KOPT-K1 (cell line): Measurements from ENCODE around the gene HDGF.

Experiments
- H3K27ac ChIP-seq: fragments of 200-600 bp; sonication (generic); 2 replicates; pipeline ENCODE4 v1.5.1; 2016; ENCODE audit warnings: antibody characterized with exemption, mild to moderate bottlenecking, low read depth, low read length; ENCODE audit not compliant: poor library complexity, severe bottlenecking
- H3K36me3 ChIP-seq: fragments of 200-600 bp; sonication (generic); 2 replicates; pipeline ENCODE4 v1.5.1; 2017; ENCODE audit warnings: antibody characterized with exemption, mild to moderate bottlenecking, low read length, moderate library complexity; ENCODE audit not compliant: insufficient read depth
- H3K9me3 ChIP-seq: fragments of 200-600 bp; sonication (generic); 2 replicates; pipeline ENCODE4 v1.5.1; 2017; ENCODE audit warnings: antibody characterized with exemption, low read length, mild to moderate bottlenecking; ENCODE audit not compliant: insufficient read depth, poor library complexity, severe bottlenecking

Gene HDGF

DNA sequence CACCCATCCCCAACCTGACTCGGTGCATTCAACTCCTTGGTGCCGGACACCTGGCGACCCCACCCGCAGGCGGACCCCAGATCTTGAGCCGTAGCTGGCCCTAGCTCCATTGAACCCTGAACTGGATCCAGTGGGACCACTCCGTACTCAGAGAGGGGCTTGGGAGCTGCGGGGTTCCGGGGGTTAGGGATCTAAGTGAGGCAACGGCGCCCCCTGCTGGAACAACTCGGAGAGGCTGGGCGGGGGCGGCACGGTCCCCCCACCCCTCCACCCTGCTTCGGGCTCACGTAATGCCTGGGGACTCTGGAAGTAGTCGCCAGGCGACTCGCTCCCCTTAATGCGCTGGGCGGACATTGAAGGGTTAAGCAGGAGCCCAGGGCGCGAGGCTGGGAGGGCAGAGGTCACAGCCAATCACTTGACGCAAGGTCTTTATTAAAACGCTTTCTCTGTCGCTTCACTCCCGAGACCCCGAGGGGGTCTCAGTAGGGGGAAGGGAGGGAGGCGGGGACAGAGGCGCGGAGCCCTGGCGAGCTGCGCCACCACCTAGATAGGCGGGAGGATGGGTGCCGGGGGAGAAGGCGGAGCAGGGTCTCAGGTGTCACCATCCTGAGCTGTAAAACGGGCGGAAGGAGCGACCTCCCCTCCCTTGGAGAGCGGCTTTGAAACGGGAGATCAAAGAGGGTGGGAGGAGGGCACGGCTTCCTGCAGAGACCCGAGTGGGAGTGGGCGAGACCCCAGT, 45.4 kb downstream of the HDGF start:
- Histone ChIP-seq H3K9me3 (no peaks in the 10 kb centered on the region), H3K36me3 (no peaks in the 10 kb centered on the region), H3K27ac (no peak overlapping the region)

DNA sequence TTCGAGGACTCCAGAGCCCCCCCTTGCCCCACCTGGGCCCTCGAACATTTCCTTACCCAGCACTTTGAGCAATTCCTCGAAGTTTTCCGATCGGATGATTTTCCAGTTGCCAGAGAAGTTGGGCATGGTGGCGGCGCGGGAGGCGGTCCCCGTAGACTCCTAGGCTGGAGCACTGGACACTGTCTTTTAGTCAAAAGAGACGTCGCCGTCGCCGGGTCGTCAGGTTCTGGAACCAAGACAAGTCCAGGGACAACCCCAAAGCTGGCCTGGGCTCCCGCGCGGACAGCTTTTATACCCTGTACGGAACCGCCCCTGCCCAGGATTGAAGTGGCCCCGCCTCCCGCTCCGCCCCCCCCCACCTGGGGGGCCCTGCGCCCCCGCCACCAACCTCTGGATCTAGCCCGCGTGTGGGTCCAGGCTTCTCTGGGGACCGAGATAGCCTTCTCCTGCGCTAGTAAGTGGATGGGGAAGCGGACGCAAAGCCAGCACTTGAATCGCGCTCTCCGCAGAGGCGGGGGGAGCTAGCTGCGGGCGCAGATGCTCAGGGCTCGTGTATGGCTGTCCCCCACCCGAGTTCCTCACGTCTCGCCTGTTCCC, 46.1 kb downstream of the HDGF start, which contains the start of gene CRABP2:
Gene CRABP2, minus strand, starts transcription at position 263 of the 597 bp plus-strand sequence. Its CDS starts 137 bp downstream, at position 126.
- Histone ChIP-seq H3K36me3 (no peaks in the 10 kb centered on the region), H3K27ac (no peak within 1 kb of the TSS), H3K9me3 (no peaks in the 10 kb centered on the region)

DNA sequence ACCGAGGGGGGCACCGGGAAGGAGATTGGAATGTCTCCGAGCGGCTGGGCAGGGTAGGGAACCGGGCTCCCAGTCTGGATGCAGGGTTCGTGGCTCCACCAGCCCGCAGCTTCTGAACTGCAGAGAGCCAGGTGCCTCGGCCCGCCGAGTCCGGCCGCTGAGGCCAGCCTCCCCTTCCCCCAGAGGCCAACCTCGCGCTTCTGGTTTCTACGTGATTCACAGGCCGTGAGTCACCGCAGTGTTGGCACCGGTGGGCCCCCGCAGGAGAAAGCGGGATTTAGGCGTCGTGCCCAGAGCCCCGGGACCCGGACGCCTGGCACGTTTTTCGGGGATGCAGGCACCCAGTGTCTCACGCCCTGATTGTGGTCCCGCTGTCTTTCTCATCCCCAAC, 46.5 kb downstream of the HDGF start:
- H3K27ac ChIP-seq: no peak overlapping the region

DNA sequence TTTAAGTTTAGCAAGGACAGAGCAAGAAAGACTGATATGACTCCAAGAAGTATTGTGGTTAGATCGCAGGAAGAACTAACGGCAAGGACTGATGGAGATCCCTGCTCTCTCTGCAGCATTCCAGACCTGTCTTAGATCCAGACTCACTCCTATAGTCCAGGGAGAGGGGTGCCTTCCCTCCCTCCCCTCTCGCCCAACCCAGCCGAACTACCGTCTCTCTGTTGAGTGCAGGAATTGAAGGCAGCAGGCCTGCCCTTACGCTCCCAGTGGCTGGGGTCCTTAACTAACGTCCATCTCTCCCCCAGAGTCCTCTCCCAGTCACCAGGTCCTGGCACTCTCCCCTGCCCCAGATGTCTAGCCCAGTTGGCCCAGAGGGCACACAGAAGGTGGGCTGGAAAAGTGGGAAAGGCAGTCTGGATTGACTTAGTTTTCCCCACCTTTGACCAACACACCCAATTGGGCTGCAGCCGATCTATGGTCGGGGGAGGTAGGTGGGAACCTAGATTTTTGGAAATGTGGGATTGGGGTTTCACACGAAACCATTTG, 47.2 kb downstream of the HDGF start:
- no peaks in the 10 kb centered on the region for H3K36me3 ChIP-seq
- no peak overlapping the region for H3K27ac ChIP-seq
- H3K9me3 ChIP-seq: no peaks in the 10 kb centered on the region

More for the DNA sequence above, 46.5 kb downstream of the HDGF start:
- Histone ChIP-seq H3K36me3 (no peaks in the 10 kb centered on the region), H3K9me3 (no peaks in the 10 kb centered on the region)

DNA sequence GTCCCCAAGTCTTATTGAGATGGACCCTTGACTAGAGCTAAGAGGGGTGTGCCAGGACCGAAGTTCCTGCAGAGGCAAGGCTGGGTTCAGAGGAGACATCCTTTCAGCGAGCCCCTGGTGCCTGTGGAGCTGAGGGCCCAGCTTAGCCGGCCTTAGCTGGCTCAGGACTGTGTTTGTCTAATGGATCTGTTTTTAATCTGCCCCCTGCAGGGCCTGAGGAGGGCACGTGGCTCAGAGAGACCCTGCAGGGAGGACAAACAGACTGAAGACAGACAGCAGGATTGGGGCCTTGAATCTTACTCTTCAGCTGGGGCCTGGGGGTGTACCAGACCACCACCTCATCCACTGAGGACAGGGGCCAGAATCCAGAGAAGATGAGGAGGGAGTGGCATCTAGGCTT, 47.7 kb downstream of the HDGF start:
- Histone ChIP-seq H3K27ac (no peak overlapping the region), H3K9me3 (no peaks in the 10 kb centered on the region), H3K36me3 (no peaks in the 10 kb centered on the region)

DNA sequence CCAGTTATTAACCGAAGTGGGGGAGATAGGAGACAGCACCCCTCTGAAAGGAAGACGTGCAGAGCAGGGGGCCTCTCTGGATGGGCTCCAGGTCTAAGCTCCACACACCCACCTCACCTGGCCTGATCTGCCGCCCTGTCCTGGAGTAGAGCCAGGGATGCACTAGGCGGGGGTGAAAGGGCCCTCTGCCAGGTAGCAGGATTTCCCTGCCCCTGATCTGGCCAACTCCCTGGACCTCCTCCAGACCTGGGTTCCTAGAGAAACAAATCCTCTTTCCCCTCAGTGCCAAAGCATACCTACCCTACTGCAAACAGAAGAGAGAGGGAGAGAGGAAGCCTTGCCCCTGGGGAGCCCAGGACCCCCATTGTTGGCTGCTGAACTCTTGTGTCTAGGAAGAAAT, 48.1 kb downstream of the HDGF start:
- Histone ChIP-seq H3K9me3 (no peaks in the 10 kb centered on the region), H3K27ac (no peak overlapping the region), H3K36me3 (no peaks in the 10 kb centered on the region)

DNA sequence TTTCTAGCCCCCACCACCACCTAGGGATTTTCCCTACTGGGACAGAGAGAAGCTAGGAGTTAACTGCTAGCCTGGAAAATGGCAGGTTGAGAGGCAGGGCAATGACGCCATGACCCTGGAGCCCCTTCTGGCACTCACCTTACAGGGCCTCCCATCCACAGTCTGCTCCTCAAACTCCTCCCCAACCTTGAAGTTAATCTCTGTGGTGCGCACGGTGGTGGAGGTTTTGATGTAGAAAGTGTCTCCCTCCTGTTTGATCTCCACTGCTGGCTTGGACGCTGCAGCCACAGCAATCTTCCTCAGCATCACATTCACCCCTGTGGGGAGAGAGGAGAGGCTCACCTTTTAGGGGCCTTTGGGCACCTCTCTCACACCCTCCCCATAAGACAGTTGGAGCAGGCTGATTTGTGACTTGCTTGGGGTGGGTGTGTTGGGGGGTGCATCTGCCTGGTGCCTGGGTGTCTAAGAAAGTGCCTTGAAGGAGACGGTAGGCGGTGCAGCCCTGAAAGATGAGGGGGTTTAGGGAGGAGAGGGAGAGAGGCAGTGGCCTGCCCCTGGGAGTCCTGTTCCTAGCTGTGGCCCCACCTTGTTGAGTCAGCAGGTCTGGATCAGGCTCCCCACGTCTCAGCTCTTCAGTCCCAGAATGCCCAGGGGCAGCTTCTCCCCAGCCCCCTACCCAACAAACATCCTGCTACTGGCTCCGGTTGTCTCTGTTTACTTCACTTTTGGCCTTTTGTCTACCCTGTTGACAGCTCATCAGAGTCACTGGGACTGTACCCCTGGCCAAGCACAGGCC, 50.5 kb downstream of the HDGF start:
- H3K36me3 ChIP-seq: no peaks in the 10 kb centered on the region
- H3K27ac ChIP-seq: no peak overlapping the region
- no peaks in the 10 kb centered on the region for H3K9me3 ChIP-seq

DNA sequence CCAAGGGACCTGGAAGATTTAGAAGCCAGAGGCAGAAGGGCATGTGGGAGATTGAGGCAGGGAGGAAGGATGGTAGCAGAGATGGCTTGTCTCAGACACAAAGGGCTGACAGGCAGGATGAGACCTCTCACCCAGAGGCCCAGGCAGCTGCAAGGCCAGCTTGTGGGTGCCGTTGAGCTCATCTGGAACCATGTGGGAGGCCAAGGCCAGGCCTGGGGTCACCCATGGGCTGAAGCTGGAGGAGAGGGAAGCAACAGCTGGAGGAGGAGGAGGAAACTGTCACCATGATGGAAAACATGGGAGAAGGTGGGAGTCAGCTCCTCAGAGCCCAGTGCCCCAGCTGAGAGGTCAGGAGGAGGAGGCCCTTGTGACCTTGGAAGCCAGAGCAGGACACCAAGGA, 52.5 kb downstream of the HDGF start:
- Histone ChIP-seq H3K9me3 (no peaks in the 10 kb centered on the region), H3K36me3 (no peaks in the 10 kb centered on the region), H3K27ac (no peak overlapping the region)

DNA sequence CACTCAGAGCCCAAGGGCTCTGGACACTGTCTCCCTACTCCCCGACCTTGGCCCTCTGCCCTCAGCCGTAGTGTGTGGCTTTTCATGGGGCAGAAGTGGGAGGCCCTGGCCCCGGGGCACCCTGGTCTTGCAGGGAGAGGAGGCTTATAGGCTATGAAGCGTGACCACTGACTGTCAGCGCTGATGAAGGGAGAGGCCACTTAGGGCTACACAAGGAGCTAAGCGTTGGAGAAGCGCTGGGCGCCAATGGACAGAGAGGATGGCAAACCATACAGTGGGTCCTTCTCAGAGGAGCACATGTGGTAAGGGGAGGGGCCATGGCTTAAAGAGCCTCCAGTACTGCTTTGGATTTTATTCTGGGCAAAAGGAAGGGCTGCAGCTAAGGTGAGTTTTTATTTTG, 54.0 kb downstream of the HDGF start:
- Histone ChIP-seq H3K9me3 (no peaks in the 10 kb centered on the region), H3K36me3 (no peaks in the 10 kb centered on the region), H3K27ac (no peak overlapping the region)

DNA sequence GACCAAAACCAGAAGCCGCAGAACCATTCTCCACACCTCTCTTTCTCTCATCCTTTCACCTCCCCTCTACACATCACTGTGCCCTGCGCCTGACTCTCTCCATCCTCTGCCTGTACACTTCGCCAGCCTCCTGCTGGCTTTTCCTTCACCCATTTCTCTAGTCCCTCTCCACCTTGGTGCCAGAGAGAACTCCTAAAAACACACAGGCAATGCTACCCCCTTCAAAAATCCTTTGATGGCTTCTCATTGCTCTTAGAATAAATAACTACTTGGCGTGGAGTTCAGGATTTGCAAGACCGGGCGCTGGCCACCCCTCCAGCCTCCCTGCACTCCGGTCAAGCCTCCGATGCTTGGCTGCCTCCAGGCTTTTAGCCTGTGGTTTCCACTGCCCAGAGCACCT, 54.7 kb downstream of the HDGF start:
- Histone ChIP-seq H3K9me3 (no peaks in the 10 kb centered on the region), H3K27ac (no peak overlapping the region), H3K36me3 (no peaks in the 10 kb centered on the region)

DNA sequence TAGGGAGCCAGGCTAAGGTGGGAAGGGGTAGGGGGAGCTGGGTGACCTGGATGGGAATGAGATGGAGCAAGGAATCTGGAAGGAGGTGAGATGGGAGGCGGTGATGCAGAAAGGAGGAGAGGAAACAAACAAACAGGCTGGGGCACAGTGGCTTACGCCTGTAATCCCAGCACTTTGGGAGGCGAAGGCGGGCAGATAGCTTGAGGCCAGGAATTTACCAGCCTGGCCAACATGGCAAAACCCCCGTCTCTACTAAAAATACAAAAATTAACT, 56.8 kb downstream of the HDGF start:
- H3K36me3 ChIP-seq: no peaks in the 10 kb centered on the region
- H3K27ac ChIP-seq: no peak overlapping the region
- H3K9me3 ChIP-seq: no peaks in the 10 kb centered on the region

DNA sequence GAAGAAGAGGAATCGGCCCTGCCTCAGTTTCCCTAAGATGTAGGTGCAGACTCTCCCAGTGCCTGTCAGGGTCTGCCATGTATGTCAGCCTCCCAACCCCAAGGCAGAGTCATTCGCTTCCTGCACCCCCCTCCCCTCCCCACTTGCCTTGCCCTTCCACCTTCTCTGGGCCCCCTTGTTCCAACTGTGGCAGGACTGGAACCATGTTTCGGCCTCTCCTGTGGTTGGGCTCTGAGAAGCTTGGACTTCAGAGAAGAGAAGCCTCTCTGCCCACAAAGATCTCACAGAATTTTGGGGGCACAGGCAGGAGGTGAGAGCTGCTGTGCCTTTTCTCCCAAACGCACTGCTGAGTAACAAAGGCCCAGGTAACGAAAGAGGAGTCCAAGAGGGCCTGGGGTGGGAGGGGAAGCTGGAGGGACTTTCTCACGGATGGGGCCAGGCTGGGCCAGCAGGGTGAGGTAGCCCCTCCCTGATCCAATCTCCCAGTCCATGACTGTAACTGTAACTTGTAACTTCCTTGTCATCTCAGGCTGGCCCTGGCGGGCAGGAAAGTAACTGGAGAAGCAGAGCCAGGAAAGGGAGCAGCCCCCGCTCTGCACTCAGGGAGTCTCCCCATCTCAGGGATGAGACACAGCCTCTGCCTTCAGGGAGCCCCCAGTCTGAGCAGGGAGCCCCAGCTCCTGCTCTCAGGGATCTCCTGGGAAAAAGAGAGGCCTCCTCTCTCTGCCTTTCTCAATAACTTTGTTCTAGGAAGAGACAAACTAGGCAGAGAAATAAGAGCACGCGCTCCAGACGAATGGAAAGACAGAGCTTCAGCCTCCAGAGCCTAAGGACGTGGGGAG, 57.4 kb downstream of the HDGF start:
- Histone ChIP-seq H3K9me3 (no peaks in the 10 kb centered on the region), H3K36me3 (no peaks in the 10 kb centered on the region), H3K27ac (no peak overlapping the region)

DNA sequence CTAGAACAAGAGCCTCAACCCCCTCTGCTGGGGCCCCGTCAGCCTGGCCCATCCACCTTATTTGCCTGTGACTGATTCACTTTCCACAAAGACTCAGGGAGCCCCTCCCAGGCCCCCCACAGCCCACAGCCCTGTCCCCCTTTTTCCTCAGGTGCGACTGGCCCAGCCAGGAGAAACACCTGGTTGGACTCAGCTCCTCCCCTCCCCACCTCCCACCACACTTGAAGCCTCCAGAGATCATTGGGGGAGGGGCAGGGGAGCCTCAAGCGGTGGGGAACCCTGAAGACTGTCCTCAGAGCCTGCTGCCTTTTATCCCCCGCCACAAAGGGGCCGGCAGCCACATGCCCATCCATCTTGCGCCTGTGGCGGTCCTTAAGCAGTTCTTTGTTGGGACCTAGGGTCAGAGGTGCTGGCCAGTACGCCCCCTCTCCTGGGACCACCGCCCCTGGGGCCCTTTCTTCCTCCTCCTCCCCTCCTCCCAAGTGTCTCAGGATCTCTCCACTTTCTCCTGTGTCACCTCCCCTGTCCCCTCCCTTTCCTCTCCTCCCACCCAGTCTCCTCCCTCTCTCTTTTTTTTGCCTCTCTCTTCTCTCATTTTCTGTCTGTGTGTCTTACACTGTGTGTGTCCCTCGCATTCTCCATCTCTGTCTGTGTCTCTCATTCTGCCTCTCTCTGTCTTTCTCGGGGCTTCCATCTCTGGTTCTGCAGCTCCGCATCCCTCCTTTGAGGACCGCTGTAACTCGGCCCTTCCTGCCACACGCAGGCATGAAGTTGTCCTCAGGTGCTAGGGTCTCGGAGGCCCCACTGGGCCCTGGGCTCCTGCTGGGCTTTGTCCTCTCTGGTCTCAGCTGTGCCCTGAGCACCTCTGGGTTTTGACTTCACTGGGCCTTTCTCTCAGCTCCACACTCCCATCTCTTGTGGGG, 58.3 kb downstream of the HDGF start:
- Histone ChIP-seq H3K9me3 (no peaks in the 10 kb centered on the region), H3K36me3 (no peaks in the 10 kb centered on the region), H3K27ac (no peak overlapping the region)

DNA sequence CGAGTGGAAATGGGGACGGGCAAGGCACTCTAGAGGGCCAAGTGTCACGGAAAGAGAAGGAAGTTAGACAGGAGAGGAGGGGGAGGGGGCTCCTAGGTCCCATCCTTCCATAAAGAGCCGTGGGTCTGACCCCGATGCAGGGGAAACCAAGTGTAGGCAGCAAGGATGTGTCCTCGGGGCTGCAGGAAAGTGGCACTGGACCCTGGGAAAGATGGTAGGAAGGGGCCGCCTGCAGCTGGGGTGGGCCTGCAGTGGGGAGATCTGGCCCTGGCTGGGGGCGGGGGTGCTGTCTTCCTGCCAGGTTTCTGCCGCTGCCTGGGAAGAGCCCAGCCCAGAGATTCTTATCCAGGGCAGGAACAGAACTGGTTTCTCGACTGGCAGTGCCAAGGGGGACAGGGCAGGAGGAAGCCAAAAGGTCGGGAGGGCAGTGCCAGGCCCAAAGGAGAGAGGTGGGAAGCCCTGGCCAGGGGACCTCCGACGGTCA, 59.0 kb downstream of the HDGF start:
- Histone ChIP-seq H3K27ac (no peak overlapping the region), H3K9me3 (no peaks in the 10 kb centered on the region), H3K36me3 (no peaks in the 10 kb centered on the region)
